EH (cell line): Measurements from ENCODE around the gene HNF4A.

Experiments used
- DNase-seq: peaks from one replicate; pipeline ENCODE4 v3.0.0-alpha.2; 2015; ENCODE audit warnings: low read depth

The HNF4A gene

GRCh38 chr20:44426879-44427790, 71.6 kb downstream of the HNF4A start:
- DNase-seq = no peak

GRCh38 chr20:44427804-44428173, 72.3 kb downstream of the HNF4A start:
- no peak for DNase-seq

GRCh38 chr20:44428174-44429016, 72.9 kb downstream of the HNF4A start:
- no peak for DNase-seq

- peak; percentile 35 for DNase-seq
These were observed 73.5 kb downstream of the HNF4A start for GRCh38 chr20:44429017-44429339.

GRCh38 chr20:44429419-44430269, 74.1 kb downstream of the HNF4A start:
- DNase-seq = no peak

- DNase-seq = no peak
These were observed 75.0 kb downstream of the HNF4A start for GRCh38 chr20:44430270-44431065.

GRCh38 chr20:44431118-44431501, 75.6 kb downstream of the HNF4A start:
- no peak for DNase-seq

GRCh38 chr20:44431502-44432234, 76.2 kb downstream of the HNF4A start:
- peak; percentile 16 for DNase-seq

- no peak for DNase-seq
These were observed 77.4 kb downstream of the HNF4A start for GRCh38 chr20:44432618-44433577.

GRCh38 chr20:44433751-44434538, 78.4 kb downstream of the HNF4A start:
- DNase-seq = no peak

GRCh38 chr20:44435630-44436335, 80.3 kb downstream of the HNF4A start:
- DNase-seq = no peak

GRCh38 chr20:44436393-44436792, 80.9 kb downstream of the HNF4A start:
- DNase-seq = no peak

GRCh38 chr20:44437497-44437896, 82.0 kb downstream of the HNF4A start:
- no peak for DNase-seq

GRCh38 chr20:44438782-44439181, 83.3 kb downstream of the HNF4A start:
- no peak for DNase-seq

GRCh38 chr20:44439318-44439717, 83.8 kb downstream of the HNF4A start:
- DNase-seq = no peak

GRCh38 chr20:44442298-44443070, 87.0 kb downstream of the HNF4A start:
- no peak for DNase-seq
